Neural crest cell (in vitro differentiated cells): ENCODE results near the gene RALGPS1. TPM values are rescaled to one million over a fixed set of nuclear protein-coding genes. Genes with fewer than 3 reads are reported as not detected.

ENCODE experiments used
- DNase-seq: peaks from one replicate; pipeline ENCODE4 v3.0.0; 2021; ENCODE audit warnings: low read depth, mixed read lengths, low spot score
- H3K27ac Mint-ChIP-seq: one replicate; pipeline ENCODE4 v1.8.0; 2021; ENCODE audit warnings: mild to moderate bottlenecking, mixed read lengths; ENCODE audit not compliant: unreplicated experiment
- H3K27me3 Mint-ChIP-seq: 2 replicates; pipeline ENCODE4 v1.8.0; 2021; ENCODE audit warnings: low read depth, mild to moderate bottlenecking, mixed read lengths
- H3K36me3 Mint-ChIP-seq: 2 replicates; pipeline ENCODE4 v1.8.0; 2021; ENCODE audit warnings: low read depth, mild to moderate bottlenecking, mixed read lengths
- H3K4me1 Mint-ChIP-seq: 2 replicates; pipeline ENCODE4 v1.8.0; 2021; ENCODE audit warnings: mixed read lengths
- H3K4me3 Mint-ChIP-seq: one replicate; pipeline ENCODE4 v1.8.0; 2021; ENCODE audit warnings: mild to moderate bottlenecking, mixed read lengths
- H3K9me3 Mint-ChIP-seq: 2 replicates; pipeline ENCODE4 v1.8.0; 2021; ENCODE audit warnings: mixed read lengths
- total RNA-seq: library from RNA; stranded (reverse); gene quantifications from 2 replicates; pipeline ENCODE4 v1.2.1, GENCODE V29; 2021
- TF ChIP-seq, protein P1 (sequence below): fragments of 200-600 bp; sonication (generic); conservative IDR thresholded peaks from 2 replicates; pipeline ENCODE4 v1.5.0; 2021; ENCODE audit warnings: antibody characterized with exemption, mild to moderate bottlenecking

Gene RALGPS1
- total RNA-seq, 1 donor from 2014 or later: 11.7 TPM

- Mint-ChIP-seq H3K4me1 (peaks cover 22% of the 10 kb centered on the region), H3K27me3 (no peaks in the 10 kb centered on the region), H3K27ac (no peak overlapping the region), H3K9me3 (no peaks in the 10 kb centered on the region), H3K36me3 (no peaks in the 10 kb centered on the region), H3K4me3 (no peak overlapping the region)
- TF ChIP-seq, protein P1, sequence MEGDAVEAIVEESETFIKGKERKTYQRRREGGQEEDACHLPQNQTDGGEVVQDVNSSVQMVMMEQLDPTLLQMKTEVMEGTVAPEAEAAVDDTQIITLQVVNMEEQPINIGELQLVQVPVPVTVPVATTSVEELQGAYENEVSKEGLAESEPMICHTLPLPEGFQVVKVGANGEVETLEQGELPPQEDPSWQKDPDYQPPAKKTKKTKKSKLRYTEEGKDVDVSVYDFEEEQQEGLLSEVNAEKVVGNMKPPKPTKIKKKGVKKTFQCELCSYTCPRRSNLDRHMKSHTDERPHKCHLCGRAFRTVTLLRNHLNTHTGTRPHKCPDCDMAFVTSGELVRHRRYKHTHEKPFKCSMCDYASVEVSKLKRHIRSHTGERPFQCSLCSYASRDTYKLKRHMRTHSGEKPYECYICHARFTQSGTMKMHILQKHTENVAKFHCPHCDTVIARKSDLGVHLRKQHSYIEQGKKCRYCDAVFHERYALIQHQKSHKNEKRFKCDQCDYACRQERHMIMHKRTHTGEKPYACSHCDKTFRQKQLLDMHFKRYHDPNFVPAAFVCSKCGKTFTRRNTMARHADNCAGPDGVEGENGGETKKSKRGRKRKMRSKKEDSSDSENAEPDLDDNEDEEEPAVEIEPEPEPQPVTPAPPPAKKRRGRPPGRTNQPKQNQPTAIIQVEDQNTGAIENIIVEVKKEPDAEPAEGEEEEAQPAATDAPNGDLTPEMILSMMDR: no peak
- no peak for DNase-seq
These were observed 270.1 kb downstream of the RALGPS1 start for GRCh38 chr9:127184641-127185040.

GRCh38 chr9:127185181-127185580, 270.6 kb downstream of the RALGPS1 start:
- H3K9me3 Mint-ChIP-seq: no peaks in the 10 kb centered on the region
- TF ChIP-seq, protein P1: no peak
- H3K27ac Mint-ChIP-seq: no peak overlapping the region
- no peaks in the 10 kb centered on the region for H3K27me3 Mint-ChIP-seq
- H3K4me1 Mint-ChIP-seq: peaks cover 22% of the 10 kb centered on the region
- DNase-seq: no peak
- no peaks in the 10 kb centered on the region for H3K36me3 Mint-ChIP-seq
- H3K4me3 Mint-ChIP-seq: no peak overlapping the region

- no peaks in the 10 kb centered on the region for H3K27me3 Mint-ChIP-seq
- no peak overlapping the region for H3K4me3 Mint-ChIP-seq
- peaks cover 22% of the 10 kb centered on the region for H3K4me1 Mint-ChIP-seq
- no peak for DNase-seq
- TF ChIP-seq, protein P1: no peak
- no peak overlapping the region for H3K27ac Mint-ChIP-seq
- H3K9me3 Mint-ChIP-seq: no peaks in the 10 kb centered on the region
- no peaks in the 10 kb centered on the region for H3K36me3 Mint-ChIP-seq
These were observed 271.6 kb downstream of the RALGPS1 start for GRCh38 chr9:127185931-127186781.

- DNase-seq: no peak
- peaks cover 22% of the 10 kb centered on the region for H3K4me1 Mint-ChIP-seq
- H3K4me3 Mint-ChIP-seq: no peak overlapping the region
- no peak overlapping the region for H3K27ac Mint-ChIP-seq
- no peaks in the 10 kb centered on the region for H3K36me3 Mint-ChIP-seq
- TF ChIP-seq, protein P1: no peak
- no peaks in the 10 kb centered on the region for H3K9me3 Mint-ChIP-seq
- no peaks in the 10 kb centered on the region for H3K27me3 Mint-ChIP-seq
These were observed 272.2 kb downstream of the RALGPS1 start for GRCh38 chr9:127186806-127187205.

- H3K9me3 Mint-ChIP-seq: no peaks in the 10 kb centered on the region
- peaks cover 22% of the 10 kb centered on the region for H3K4me1 Mint-ChIP-seq
- H3K27me3 Mint-ChIP-seq: no peaks in the 10 kb centered on the region
- no peak overlapping the region for H3K4me3 Mint-ChIP-seq
- no peaks in the 10 kb centered on the region for H3K36me3 Mint-ChIP-seq
- no peak overlapping the region for H3K27ac Mint-ChIP-seq
- TF ChIP-seq, protein P1: no peak
- no peak for DNase-seq
These were observed 272.8 kb downstream of the RALGPS1 start for GRCh38 chr9:127187231-127187956.
